Endothelial cell (in vitro differentiated cells): Measurements from ENCODE around the gene WWP2. TPM values are rescaled to one million over a fixed set of nuclear protein-coding genes. Genes with fewer than 3 reads are reported as not detected.

Source experiments
- DNase-seq: peaks from one replicate; pipeline ENCODE4 v3.0.0; 2021; ENCODE audit warnings: low spot score
- H3K27ac Mint-ChIP-seq: one replicate; pipeline ENCODE4 v1.8.0; 2021; ENCODE audit warnings: mixed read lengths, inconsistent platforms; ENCODE audit not compliant: unreplicated experiment
- H3K27me3 Mint-ChIP-seq: one replicate; pipeline ENCODE4 v1.8.0; 2021; ENCODE audit warnings: mild to moderate bottlenecking, moderate library complexity, mixed read lengths, inconsistent platforms; ENCODE audit not compliant: unreplicated experiment
- H3K36me3 Mint-ChIP-seq: one replicate; pipeline ENCODE4 v1.8.0; 2021; ENCODE audit warnings: mild to moderate bottlenecking, low read depth, mixed read lengths, inconsistent platforms; ENCODE audit not compliant: unreplicated experiment
- H3K4me1 Mint-ChIP-seq: one replicate; pipeline ENCODE4 v1.8.0; 2021; ENCODE audit warnings: mild to moderate bottlenecking, mixed read lengths, inconsistent platforms; ENCODE audit not compliant: unreplicated experiment
- H3K4me3 Mint-ChIP-seq: one replicate; pipeline ENCODE4 v1.8.0; 2021; ENCODE audit warnings: mild to moderate bottlenecking, mixed read lengths, inconsistent platforms; ENCODE audit not compliant: unreplicated experiment
- H3K9me3 Mint-ChIP-seq: one replicate; pipeline ENCODE4 v1.8.0; 2021; ENCODE audit warnings: mixed read lengths, inconsistent platforms; ENCODE audit not compliant: unreplicated experiment
- CTCF ChIP-seq: fragments of 200-600 bp; sonication (generic); IDR thresholded peaks from one replicate; pipeline ENCODE4 v1.5.0; 2021; ENCODE audit warnings: antibody characterized with exemption; ENCODE audit not compliant: unreplicated experiment
- total RNA-seq: library from RNA; stranded (reverse); fragmentation: NEBNext Ultra II Directional; extraction: Animal tissue kit (Norgen Biotek cat#: 25700); gene quantifications from one replicate; pipeline ENCODE4 v1.2.1, GENCODE V29; 2021; ENCODE audit not compliant: unreplicated experiment

The WWP2 gene
- total RNA-seq, 1 donor from 2014 or later: 35.3 TPM

GRCh38 chr16:69928856-69929400, 166.8 kb downstream of the WWP2 start:
- no peak for DNase-seq
- Mint-ChIP-seq H3K4me3 (no peak overlapping the region), H3K4me1 (peaks cover 3% of the 10 kb centered on the region), H3K36me3 (peaks cover 4% of the 10 kb centered on the region), H3K9me3 (no peaks in the 10 kb centered on the region), H3K27ac (no peak overlapping the region), H3K27me3 (peaks cover 8% of the 10 kb centered on the region)
- no peak for TF ChIP-seq CTCF

GRCh38 chr16:69929480-69929879, 167.3 kb downstream of the WWP2 start:
- Mint-ChIP-seq H3K36me3 (peaks cover 7% of the 10 kb centered on the region), H3K27me3 (peaks cover 8% of the 10 kb centered on the region), H3K27ac (no peak overlapping the region), H3K9me3 (no peaks in the 10 kb centered on the region), H3K4me1 (peaks cover 3% of the 10 kb centered on the region), H3K4me3 (no peak overlapping the region)
- no peak for TF ChIP-seq CTCF
- DNase-seq: no peak

GRCh38 chr16:69930117-69930776, 168.1 kb downstream of the WWP2 start:
- peak; percentile 69 for DNase-seq
- Mint-ChIP-seq H3K9me3 (no peaks in the 10 kb centered on the region), H3K27me3 (peaks cover 8% of the 10 kb centered on the region), H3K4me3 (no peak overlapping the region), H3K36me3 (peaks cover 7% of the 10 kb centered on the region), H3K4me1 (peaks cover 3% of the 10 kb centered on the region), H3K27ac (no peak overlapping the region)
- peak; percentile 80 for TF ChIP-seq CTCF

- Mint-ChIP-seq H3K36me3 (peaks cover 18% of the 10 kb centered on the region), H3K4me3 (no peak overlapping the region), H3K4me1 (no peaks in the 10 kb centered on the region), H3K9me3 (no peaks in the 10 kb centered on the region), H3K27ac (no peak overlapping the region), H3K27me3 (peaks cover 5% of the 10 kb centered on the region)
- TF ChIP-seq CTCF: no peak
- DNase-seq: no peak
Observed at GRCh38 chr16:69931631-69932030, 169.5 kb downstream of the WWP2 start.

- Mint-ChIP-seq H3K4me1 (no peaks in the 10 kb centered on the region), H3K27me3 (peaks cover 5% of the 10 kb centered on the region), H3K27ac (no peak overlapping the region), H3K36me3 (peaks cover 23% of the 10 kb centered on the region), H3K4me3 (no peak overlapping the region), H3K9me3 (no peaks in the 10 kb centered on the region)
- no peak for DNase-seq
- TF ChIP-seq CTCF: no peak
Observed at GRCh38 chr16:69932228-69932627, 170.1 kb downstream of the WWP2 start.
